ENCODE measurements around the gene ZIC5.
"Not testable (repeated sequence)": the region's sequence is repeated elsewhere in the genome, so short reads cannot be mapped to it uniquely, and the experiment has no call there.

Gene ZIC5

DNA sequence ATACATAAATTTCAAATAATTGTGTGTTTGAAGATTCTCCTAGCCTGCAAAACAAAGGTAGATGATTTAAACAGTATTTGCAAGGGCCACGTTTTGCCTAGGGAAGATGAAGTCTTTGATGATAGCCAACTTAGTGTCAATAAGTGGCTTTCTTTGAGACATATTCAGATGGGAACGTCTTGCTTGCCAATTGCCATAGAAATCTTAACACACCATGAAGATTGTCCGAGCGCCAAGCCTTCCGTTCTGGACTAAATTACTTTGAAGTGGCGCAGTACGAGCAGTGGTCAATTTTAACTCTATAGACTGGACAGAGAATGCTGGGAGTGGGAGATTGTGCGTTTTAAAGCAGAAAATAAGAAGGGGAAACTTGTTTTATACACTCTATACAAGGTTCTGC, 9.9 kb downstream of the ZIC5 start:
- in situ Hi-C loops (cut with MboI; ENCODE audit: low sequenced_read_pairs) = no loop called here

DNA sequence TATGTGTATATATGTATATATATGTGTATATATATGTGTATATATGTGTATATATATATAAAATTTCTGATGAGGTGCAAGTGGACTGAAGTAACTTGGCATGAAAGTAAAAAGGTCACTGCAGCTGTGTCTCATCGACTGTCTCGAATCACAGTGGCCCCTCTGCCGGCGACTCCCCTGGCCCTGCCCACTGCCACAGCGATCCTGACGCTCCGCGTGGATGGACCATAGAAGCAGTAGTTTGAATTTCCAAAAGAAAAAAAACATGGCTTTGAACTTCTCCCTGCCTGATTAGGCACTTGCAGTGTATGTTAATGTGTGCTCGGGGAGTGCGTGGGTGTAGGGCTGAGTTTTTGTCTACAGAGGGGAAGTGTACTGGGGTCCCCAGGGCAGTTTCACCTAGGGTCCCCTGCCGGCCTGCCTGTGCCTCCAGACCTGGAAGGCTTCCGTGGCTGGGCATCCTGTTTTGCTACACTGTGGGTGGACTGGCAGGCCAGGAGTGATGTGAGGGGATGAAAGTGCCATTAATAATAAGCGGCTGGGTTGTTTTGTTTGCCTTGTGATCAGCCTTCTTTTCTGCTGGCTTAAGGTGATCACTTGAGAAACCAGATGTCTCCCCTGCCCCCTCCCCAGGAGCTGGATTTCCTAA, 10.8 kb downstream of the ZIC5 start:
- in situ Hi-C loops (cut with MboI; ENCODE audit: low sequenced_read_pairs) = no loop called here

GRCh38 chr13:99959540-99960230, 11.9 kb downstream of the ZIC5 start:
- in situ Hi-C loops (cut with MboI; ENCODE audit: low sequenced_read_pairs) = no loop called here

GRCh38 chr13:99959127-99959539, 12.4 kb downstream of the ZIC5 start:
- in situ Hi-C loops (cut with MboI; ENCODE audit: low sequenced_read_pairs) = no loop called here

- in situ Hi-C loops (cut with MboI; ENCODE audit: low sequenced_read_pairs) = no loop called here
Observed at GRCh38 chr13:99958406-99959126, 13.0 kb downstream of the ZIC5 start.

DNA sequence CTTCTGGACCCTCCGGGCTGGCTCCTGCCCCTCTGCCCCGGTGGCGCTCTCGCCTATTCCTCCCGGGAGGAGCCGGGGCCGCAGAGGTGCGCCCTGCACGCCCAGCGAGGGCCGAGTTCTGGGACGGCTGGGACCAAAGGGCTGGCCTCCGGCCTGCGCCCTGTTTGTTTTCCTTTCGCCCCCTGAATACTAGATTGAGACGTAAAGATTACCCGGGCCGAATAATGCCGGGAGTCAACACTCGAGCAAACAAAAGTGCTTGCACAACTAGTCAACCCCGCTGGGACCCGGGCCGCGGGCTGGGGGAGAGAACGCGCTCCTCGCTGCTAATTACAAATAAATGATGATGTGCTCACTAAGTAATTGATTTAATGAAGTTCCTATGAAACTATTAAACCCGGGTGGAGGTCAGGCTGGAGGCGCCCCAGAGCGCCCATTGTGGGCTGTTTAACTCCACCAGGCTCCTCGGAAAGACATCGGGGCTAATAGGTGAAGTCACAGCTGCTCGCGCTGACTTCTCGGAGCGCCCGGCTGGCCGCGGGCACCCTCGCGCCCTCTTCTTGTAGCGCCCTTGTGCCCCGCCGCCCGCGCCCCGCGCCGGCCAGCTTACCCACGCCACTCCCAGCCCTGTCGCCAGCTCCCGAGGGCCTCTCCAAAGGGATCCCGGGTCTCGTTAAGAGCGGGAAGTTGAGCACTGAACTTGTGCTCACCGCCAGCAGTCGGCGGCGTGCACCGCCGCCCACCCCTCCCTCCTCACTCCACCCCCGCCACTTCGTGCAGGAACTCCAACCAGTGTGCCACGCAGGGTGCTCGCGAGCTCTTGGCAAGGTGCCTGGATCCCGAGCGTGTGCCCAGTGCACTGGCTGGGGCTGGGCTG, 14.9 kb downstream of the ZIC5 start:
- in situ Hi-C loops (cut with MboI; ENCODE audit: low sequenced_read_pairs) = no loop called here

DNA sequence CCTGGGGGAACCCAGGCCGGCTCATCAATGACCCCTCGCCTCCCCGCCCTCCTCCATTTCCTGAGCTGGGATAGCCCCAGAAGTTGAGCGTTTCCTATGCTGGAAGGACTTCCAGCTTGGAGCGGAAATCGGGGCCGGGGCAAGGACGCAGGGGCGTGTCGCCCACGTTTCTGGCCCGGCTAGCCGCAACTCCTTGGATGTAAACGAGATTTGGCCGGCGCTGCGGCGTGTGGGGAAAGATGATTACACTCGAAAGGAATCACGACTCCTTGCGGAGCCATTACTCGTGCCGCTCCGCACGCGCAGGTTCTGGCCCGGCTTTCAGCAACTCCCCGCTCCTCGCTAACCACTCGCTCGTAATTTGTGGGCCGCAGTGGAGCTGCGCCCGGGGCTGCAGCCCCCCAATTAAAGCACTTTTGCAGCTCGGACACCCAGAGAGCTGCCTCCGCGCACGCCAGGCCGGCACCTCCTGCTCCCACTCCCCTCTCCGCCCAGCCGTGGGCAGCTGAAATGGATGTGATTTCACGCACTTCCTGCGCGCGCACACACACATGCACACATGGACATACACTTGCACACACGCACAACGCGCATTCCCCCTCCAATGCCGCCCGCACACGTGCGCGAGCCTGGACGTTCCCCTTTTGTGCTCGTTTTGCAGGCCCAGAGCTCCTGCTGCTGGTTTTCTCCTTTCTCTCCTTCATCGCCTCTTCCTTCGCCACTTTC, 15.7 kb downstream of the ZIC5 start:
- in situ Hi-C loops (cut with MboI; ENCODE audit: low sequenced_read_pairs) = no loop called here

DNA sequence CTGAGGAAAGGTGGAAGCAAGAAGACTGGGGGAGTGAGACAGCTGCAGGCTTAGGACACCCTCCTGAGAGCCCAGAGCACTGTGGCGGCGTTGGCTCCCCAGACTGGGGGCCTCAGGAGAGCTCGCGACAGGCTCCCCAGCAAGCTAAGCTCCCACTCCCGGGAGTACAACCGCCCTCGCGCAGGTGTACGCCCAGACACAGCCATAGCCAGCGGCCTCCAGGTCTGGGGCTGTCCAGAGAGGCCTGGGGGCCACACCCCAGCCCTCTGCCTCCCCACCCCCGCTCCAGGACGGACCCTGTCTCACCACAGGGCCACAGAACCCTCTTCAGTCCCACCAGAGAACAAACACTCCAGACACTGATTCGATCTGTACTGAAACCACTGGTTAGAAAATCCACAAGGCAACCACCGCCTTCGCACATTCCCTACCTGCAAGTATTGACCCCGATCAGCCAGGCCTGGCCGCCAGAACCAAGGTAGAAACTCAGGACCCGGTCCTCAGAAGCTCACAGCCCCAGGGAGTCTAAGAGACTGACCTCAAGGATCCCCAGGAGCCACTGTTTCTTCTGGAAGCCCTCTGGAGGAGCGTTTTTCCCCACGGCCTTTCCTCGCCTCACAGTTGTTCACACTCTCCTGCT, 16.3 kb downstream of the ZIC5 start:
- in situ Hi-C loops (cut with MboI; ENCODE audit: low sequenced_read_pairs) = no loop called here

GRCh38 chr13:99953138-99953755, 18.3 kb downstream of the ZIC5 start:
- in situ Hi-C loops (cut with MboI; ENCODE audit: low sequenced_read_pairs) = no loop called here

DNA sequence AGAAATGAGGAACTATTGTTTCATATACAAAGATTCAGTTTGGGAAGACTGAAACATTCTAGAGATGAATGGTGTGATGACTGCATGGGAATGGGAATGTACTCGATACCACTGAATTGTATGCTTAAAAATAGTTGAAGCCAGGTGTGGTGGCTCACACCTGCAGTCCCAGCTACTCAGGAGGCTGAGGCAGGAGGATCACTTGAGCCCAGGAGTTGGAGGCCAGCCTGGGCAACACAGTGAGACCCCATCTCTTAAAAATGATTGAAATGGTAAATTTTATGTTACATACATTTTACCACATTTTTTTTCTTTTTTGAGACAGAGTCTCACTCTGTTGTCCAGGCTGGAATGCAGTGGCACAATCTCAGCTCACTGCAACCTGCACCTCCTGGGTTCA, 19.9 kb downstream of the ZIC5 start:
- in situ Hi-C loops (cut with MboI; ENCODE audit: low sequenced_read_pairs) = not testable (repeated sequence)

- in situ Hi-C loops (cut with MboI; ENCODE audit: low sequenced_read_pairs) = no loop called here
Observed at GRCh38 chr13:99949679-99950413, 21.7 kb downstream of the ZIC5 start.

- in situ Hi-C loops (cut with MboI; ENCODE audit: low sequenced_read_pairs) = no loop called here
Observed at GRCh38 chr13:99948907-99949678, 22.5 kb downstream of the ZIC5 start.

GRCh38 chr13:99948411-99948810, 23.2 kb downstream of the ZIC5 start:
- in situ Hi-C loops (cut with MboI; ENCODE audit: low sequenced_read_pairs) = no loop called here

DNA sequence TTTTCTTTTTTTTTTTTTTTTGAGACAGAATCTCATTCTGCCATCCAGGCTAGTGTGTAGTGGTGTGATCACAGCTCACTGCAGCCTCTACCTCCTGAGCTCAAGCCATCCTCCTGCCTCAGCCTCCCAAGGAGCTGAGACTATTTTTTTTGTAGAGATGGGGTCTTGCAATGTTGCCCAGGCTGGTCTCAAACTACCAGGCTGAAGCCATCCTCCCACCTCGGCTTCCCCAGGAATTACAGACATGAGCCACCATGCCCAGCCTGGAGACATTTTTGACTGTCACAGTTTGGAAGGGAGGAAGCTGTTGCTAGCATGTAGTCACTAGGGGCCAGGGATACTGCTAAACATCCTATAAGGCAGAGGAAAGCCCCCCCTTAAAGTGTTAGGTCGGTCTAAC, 23.9 kb downstream of the ZIC5 start:
- in situ Hi-C loops (cut with MboI; ENCODE audit: low sequenced_read_pairs) = no loop called here

DNA sequence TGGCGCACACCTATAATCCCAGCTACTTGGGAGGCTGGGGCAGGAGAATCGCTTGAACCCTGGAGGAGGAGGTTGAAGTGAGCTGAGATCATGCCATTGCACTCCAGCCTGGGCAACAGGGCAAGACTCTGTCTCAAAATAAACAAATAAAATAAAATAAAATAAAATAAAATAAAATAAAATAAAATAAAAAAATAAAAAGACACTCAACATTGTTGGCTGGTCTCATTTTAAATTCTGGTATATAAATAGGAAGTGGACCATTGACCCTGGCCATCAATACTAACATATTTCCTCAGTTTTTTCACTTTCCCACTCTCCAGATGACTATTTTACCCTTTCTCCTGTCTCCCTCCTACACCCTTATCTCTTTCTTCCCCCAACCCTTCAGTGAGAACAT, 26.1 kb downstream of the ZIC5 start:
- in situ Hi-C loops (cut with MboI; ENCODE audit: low sequenced_read_pairs) = not testable (repeated sequence)

DNA sequence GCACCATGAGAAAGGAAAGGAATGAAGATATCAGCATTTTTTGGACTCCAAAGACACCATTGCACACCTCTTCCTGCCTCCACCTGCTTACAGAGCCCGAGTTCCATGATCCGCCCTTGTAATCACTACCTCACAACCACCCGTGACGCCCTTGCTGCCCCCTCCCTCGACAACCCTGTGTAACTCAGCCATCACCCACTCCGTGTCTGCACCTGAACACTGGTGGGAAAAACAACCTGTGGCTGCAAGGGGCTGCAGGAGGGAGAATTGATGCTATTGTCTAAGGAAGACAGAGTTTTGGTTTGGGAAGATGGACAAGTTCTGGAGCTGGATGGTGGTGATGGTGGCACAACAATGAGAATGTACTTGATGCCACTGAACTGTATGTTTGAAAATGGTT, 27.0 kb downstream of the ZIC5 start:
- in situ Hi-C loops (cut with MboI; ENCODE audit: low sequenced_read_pairs) = no loop called here

DNA sequence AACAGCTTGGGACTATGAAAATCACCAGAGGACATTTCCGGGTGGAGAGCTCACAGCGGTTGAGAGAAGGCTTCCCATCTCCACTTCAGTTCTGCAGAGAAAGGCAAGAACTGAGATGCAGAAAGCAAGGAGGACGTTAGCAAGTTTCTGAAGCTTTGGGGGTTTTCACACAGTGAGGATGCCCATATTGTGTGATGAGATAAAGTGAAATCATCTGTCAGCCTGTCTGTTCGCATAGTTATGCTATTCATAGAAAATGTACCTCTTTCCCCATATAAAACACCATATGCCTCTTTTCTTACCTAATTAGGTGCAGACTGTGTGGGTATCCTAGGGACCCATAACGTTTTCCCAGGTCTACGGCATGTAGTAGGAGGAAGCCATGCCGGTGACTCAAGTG, 27.5 kb downstream of the ZIC5 start:
- in situ Hi-C loops (cut with MboI; ENCODE audit: low sequenced_read_pairs) = no loop called here

- in situ Hi-C loops (cut with MboI; ENCODE audit: low sequenced_read_pairs) = no loop called here
Observed at GRCh38 chr13:99941911-99942310, 29.7 kb downstream of the ZIC5 start.
